KG1 (cell line): ENCODE data around the gene KCNMA1.

Experiments
- DNase-seq: peaks from one replicate; lab custom pipeline; 2025; lab: John Stamatoyannopoulos, UW

The KCNMA1 gene

DNA sequence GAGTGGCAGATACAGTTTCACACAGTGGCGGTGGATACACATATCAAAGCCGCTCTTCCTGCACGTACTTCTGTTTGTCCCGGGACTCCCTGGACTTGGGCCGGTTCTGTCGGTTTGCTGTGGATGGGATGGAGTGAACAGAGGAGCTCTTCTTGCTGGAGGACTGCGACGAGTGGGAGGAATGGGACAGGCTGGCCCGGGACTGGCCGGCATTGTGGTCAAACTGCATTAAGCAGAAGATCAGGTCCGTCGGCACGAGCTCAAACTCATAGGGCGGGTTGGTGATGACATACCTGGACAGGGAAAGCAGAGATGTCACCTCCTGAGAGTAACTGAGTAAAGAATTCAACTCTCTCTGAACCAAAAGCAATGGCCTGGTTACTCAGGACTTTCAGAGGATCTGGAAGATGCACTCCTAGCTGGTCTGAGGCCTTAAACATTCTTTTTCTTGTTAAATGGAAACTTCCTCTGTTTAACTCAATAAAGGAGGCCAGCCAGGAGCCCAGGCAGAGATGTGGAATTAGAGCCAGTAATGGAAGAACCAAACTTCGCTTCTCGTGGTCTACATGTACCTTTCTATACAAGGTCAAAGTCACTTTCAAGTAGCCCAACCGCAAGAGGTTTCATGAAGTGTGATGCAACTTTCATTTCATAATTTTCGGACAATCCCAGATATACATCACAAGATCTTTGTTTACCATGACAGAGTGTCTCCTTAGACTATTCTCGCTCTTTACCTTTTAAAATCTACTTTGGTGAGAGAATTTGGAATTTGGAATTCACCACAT is 750.2 kb downstream of the KCNMA1 start:
- DNase-seq: no peak

- DNase-seq: no peak
Measured at GRCh38 chr10:76885816-76886215, 751.8 kb downstream of the KCNMA1 start.

DNA sequence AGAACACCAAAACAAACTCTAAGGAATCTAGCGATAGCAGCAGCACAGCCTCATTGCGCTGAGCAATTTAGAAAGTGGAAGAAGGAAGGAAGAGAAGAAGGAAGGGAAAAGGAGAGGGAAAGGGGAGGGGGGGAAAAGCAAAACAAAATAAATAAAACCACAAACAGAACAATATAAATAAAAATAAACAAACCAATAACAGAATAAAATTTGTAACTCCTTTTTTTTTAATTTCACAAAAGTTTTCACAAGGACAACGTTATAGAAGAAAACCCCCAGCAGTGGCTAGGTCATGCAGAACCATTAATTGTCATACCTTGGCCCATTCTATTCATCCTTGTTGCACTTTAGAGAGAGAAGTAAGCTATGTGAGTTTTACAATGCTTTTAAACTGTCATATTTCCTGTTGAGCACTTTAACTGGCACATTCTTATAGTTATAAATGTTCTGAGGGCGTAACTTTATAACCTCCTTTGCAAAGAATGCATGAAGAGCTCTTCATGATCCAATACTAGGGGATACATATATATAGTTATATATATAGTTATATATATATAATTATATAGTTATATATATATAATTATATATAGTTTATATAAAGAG is 752.8 kb downstream of the KCNMA1 start:
- no peak for DNase-seq

GRCh38 chr10:76883596-76883995 is 754.0 kb downstream of the KCNMA1 start:
- DNase-seq: no peak

DNA sequence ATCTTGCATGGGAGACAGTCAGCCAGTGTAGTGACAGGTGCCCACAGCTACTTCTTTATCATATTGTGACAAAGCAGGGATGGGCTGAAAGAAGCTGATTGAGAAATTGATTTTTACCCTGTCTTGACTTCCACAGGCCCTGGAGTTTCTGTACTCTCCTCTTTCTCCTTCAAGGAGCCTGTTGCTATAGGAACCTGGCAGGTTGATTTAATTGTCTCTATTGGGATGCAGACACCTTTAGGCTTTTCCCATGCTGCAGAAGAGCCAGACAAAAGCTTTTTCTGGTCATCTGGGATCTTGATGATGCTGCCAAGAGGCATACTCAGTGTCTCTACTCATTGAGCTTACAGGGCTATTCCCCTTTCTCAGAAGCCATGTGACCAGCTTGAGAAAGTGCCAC is 754.8 kb downstream of the KCNMA1 start:
- DNase-seq: no peak

- peak; percentile 66 for DNase-seq
Measured at GRCh38 chr10:76882245-76882644, 755.4 kb downstream of the KCNMA1 start.

GRCh38 chr10:76881477-76882220 is 756.0 kb downstream of the KCNMA1 start:
- no peak for DNase-seq

DNA sequence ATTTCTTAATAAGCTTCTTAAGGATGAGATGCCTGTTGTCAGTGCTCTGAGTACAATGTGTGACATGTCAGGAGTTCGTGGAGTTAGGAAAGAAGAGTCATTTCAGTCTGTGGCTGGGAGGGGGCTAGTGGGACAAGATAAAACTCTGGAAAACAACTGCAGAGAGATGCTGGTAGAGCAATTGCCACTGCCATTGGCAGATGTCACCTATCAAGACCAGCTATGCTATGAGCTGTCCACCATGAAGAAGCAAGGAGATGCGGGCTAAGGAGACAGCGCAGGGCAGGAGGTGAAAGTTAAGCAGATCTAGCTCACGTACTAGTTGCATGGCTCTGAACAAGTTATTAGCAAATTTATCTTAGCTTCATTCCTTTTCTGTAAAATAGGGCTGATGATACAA is 756.7 kb downstream of the KCNMA1 start:
- DNase-seq: no peak

- DNase-seq: no peak
Measured at GRCh38 chr10:76879116-76879913, 758.3 kb downstream of the KCNMA1 start.

- DNase-seq: no peak
Measured at GRCh38 chr10:76878514-76878913, 759.1 kb downstream of the KCNMA1 start.

GRCh38 chr10:76874896-76875295 is 762.7 kb downstream of the KCNMA1 start:
- no peak for DNase-seq

- DNase-seq: no peak
Measured at GRCh38 chr10:76874176-76874575, 763.4 kb downstream of the KCNMA1 start.

GRCh38 chr10:76871697-76872295 is 765.8 kb downstream of the KCNMA1 start:
- no peak for DNase-seq

GRCh38 chr10:76869931-76870330 is 767.7 kb downstream of the KCNMA1 start:
- no peak for DNase-seq

DNA sequence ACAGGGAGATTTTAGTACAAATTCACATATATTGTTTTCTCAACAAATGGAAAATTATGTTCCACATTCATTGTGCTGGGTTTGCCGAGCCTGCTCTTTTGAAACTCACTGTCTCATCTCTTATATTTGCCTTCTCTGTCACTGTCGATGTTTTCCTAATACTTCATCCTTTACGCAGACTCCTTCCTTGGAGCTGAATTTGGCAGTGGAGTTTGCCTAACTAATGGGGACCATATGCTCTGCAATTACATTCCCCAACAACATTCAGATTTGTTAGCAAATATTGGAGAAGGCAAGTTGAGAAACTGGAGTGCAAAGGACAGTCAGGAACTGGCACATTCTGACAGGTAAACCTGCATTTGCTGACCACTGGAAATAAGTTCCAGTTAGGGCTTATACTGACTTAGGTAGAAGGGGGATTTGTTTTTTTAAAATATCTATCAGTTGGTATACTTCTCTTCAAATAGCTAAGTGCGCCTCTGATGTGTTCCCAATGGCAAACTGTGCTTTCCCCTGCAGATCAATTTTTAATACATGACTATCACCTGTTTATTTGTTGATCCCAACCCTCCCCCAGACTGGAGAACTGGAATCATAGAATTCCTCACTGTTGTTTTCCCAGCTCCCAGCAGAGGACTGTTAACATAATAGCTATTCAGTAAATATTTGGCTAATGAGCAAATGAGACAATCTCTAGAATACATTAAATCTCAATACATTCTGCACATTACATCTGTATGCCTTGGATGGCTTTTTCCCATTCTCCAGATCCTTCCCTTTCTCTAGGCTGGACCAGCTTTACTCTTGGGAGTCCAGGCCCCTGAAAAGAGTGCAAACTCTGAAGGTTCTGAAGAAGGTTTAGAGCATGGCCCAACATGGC is 769.3 kb downstream of the KCNMA1 start:
- DNase-seq: no peak

- no peak for DNase-seq
Measured at GRCh38 chr10:76866841-76867586, 770.6 kb downstream of the KCNMA1 start.

- DNase-seq: no peak
Measured at GRCh38 chr10:76864922-76865321, 772.7 kb downstream of the KCNMA1 start.

- DNase-seq: no peak
Measured at GRCh38 chr10:76858721-76859120, 778.9 kb downstream of the KCNMA1 start.

DNA sequence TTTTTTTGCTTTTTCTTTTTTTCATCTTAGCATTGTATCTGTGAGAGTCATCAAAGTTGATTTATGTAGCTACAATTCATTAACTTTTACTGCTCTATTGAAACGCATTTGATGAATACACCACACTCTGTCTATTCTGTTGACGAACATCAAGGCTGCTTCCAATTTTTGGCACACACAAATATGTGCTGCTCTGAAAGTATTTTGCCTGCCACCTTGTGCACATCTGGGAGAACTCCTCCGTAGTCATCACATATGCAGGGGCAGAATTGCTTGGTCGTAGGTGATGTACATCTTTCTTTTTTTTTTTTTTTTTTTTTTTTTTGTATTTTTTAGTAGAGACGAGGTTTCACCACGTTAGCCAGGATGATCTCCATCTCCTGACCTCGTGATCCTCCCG is 796.8 kb downstream of the KCNMA1 start:
- DNase-seq: no peak

GRCh38 chr10:76839276-76839675 is 798.3 kb downstream of the KCNMA1 start:
- DNase-seq: no peak
